GM12864 (cell line): ENCODE results near the gene ZNF276.

Experiments used
- DNase-seq: peaks from one replicate; pipeline ENCODE4 v3.0.0-alpha.2; 2011; ENCODE audit warnings: low read depth
- H3K4me3 ChIP-seq: 2 replicates; pipeline ENCODE4 v1.5.1; 2011; ENCODE audit warnings: mild to moderate bottlenecking, low read depth, low read length, control low read depth
- TF ChIP-seq, protein P1 (sequence below): IDR thresholded peaks from 2 replicates; pipeline ENCODE4 v1.5.1; 2011; ENCODE audit warnings: low read depth, mild to moderate bottlenecking, moderate library complexity, low read length, control low read depth, inconsistent platforms; ENCODE audit errors: missing control alignments

The ZNF276 gene

GRCh38 chr16:89729863-89730593 lies 8.7 kb downstream of the ZNF276 start:
- no peak overlapping the region for H3K4me3 ChIP-seq
- TF ChIP-seq, protein P1, sequence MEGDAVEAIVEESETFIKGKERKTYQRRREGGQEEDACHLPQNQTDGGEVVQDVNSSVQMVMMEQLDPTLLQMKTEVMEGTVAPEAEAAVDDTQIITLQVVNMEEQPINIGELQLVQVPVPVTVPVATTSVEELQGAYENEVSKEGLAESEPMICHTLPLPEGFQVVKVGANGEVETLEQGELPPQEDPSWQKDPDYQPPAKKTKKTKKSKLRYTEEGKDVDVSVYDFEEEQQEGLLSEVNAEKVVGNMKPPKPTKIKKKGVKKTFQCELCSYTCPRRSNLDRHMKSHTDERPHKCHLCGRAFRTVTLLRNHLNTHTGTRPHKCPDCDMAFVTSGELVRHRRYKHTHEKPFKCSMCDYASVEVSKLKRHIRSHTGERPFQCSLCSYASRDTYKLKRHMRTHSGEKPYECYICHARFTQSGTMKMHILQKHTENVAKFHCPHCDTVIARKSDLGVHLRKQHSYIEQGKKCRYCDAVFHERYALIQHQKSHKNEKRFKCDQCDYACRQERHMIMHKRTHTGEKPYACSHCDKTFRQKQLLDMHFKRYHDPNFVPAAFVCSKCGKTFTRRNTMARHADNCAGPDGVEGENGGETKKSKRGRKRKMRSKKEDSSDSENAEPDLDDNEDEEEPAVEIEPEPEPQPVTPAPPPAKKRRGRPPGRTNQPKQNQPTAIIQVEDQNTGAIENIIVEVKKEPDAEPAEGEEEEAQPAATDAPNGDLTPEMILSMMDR: no peak
- no peak for DNase-seq

DNA sequence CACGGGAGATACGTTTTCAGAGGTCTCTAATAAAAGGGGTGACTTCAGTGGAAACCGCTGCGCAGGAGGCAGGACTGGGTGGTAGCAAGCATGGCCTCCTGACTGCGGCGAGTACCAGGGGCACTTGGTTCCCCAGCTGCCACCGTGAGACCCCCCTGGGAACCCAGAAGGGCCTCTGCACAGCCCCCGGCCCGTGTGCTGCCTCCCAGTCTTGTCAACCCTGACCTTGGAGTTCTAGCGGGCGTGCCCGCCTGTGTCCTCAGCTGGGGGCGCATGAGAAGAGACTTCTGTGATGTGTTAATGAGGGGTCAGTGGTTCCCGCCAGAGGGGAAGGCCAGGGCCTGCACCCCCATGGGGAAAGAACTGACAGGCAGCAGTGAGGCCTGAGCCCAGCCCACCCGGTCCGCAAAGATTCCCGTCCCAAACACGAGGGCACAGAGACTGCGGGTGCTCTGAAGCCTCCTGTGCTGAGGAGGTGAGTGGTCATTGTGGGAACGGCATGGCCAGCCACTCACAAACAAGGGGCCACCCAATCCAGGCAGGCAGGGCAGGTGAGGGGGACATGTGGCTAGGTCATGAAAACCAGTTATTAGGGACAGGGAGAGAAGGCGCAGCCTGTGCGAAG lies 9.4 kb downstream of the ZNF276 start:
- no peak for DNase-seq
- TF ChIP-seq, protein P1: no peak
- H3K4me3 ChIP-seq: no peak overlapping the region

DNA sequence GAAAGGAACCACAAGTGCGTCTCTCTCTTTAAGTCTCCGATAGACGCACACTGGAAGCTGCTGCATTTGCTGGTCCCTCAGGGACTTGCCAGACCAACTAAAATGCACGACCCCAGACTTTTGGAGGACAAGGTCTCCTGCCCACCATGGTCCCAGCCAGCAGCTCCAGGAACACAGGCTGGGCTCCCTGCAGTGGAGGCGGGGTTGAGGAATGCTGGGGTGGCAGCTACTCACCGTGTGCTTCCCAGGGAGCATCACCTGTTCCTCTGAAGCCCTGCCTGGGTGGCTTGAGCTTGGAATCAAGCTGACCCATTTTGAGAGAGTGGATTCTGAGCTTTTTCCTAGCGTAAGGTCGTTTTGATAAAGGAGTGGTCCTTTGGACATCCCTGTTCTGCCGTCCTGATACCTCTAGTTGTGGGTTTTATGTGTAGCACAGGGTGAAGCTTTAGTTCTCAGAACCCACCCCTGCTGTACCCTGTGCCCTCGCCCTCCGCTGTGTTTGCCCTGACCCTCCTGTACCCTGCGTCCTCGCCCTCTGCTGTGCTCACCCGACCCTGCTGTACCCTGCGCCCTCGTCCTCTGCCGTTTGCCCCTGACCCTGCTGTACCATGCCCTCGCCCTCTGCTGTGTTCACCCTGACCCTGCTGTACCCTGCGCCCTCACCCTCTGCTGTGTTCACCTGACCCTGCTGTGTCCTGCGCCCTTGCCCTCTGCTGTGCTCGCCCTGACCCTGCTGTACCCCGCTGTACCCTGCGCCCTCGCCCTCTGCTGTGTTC lies 11.0 kb downstream of the ZNF276 start:
- DNase-seq: no peak
- TF ChIP-seq, protein P1: no peak
- no peak overlapping the region for H3K4me3 ChIP-seq

DNA sequence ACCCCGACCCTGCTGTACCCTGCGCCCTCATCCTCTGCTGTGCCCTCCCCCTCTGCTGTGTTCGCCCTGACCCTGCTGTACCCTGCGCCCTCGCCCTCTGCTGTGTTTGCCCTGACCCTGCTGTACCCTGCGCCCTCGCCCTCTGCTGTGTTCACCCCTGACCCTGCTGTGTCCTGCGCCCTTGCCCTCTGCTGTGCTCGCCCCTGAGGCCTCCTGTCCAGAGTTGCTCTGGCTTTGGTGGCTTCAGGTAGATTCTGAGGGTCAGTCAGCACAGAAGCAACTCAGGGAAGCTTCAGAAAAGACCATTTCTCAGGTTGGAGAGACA lies 11.5 kb downstream of the ZNF276 start:
- H3K4me3 ChIP-seq: no peak overlapping the region
- TF ChIP-seq, protein P1: no peak
- DNase-seq: no peak

- TF ChIP-seq, protein P1: no peak
- H3K4me3 ChIP-seq: no peak overlapping the region
- DNase-seq: no peak
These were observed 12.0 kb downstream of the ZNF276 start for GRCh38 chr16:89733322-89733721.

- DNase-seq: no peak
- TF ChIP-seq, protein P1: no peak
- no peak overlapping the region for H3K4me3 ChIP-seq
These were observed 12.5 kb downstream of the ZNF276 start for GRCh38 chr16:89733792-89734191.
